ENCODE results near the gene ABRACL.

DNA sequence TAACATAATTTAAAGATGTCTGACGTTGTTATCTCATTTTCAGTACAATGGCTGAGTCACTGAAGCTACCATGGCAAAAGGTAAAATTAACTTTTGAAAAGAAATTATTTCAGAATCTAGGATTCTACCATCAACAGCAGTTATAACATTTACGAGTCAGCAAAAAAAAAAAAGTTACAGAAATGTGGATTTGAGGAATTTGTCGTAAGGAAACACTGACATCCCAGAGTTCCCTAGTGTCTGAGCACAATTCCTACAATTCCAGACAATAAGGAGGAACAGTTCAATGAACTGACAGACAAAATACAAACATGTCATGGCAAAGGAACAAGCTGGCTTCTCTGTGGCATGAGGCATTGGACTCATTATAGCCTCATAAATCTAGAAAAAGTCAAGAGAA is 19.1 kb downstream of the ABRACL start:
- TF ChIP-seq SMARCC2 (IDR thresholded peaks at IDR 0.05; ENCODE audit: low read depth) (no peak), NR2F6 (CRISPR knock-in tag; IDR thresholded peaks at IDR 0.05) (no peak), SMAD2 (IDR thresholded peaks at IDR 0.05; ENCODE audit: low read depth, low read length) (no peak)
- TF ChIP-seq, protein P1, sequence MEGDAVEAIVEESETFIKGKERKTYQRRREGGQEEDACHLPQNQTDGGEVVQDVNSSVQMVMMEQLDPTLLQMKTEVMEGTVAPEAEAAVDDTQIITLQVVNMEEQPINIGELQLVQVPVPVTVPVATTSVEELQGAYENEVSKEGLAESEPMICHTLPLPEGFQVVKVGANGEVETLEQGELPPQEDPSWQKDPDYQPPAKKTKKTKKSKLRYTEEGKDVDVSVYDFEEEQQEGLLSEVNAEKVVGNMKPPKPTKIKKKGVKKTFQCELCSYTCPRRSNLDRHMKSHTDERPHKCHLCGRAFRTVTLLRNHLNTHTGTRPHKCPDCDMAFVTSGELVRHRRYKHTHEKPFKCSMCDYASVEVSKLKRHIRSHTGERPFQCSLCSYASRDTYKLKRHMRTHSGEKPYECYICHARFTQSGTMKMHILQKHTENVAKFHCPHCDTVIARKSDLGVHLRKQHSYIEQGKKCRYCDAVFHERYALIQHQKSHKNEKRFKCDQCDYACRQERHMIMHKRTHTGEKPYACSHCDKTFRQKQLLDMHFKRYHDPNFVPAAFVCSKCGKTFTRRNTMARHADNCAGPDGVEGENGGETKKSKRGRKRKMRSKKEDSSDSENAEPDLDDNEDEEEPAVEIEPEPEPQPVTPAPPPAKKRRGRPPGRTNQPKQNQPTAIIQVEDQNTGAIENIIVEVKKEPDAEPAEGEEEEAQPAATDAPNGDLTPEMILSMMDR (IDR thresholded peaks at IDR 0.05 in 2 of 3, conservative IDR thresholded peaks at IDR 0.05 in 1 of 3; ENCODE audit: insufficient read depth in 2 of 3, low read depth in 1 of 3, low read length in 3 of 3): no peak

Data from K562 (cell line).